Renal cortex interstitium (tissue), 15 donors: ENCODE measurements around the gene EFNB3. TPM values are rescaled to one million over a fixed set of nuclear protein-coding genes. Genes with fewer than 3 reads are reported as not detected.

Experiments used
- DNase-seq, 11 donors: peaks; one replicate each; pipeline ENCODE4 v3.0.0-alpha.2; 2013; ENCODE audit warnings: low read depth in 9 of 11, low spot score in 4 of 11; ENCODE audit errors: extremely low read depth in 1 of 11
- long read RNA-seq, 16 experiments: transcript quantifications; one replicate each; lab custom pipeline, GENCODE V29; 2026
- polyA plus RNA-seq, 3 donors: library from polyadenylated mRNA; unstranded; fragments of 120-200 nt; gene quantifications; one replicate each; pipeline ENCODE4 v1.2.1, GENCODE V29; 2013; ENCODE audit not compliant: insufficient read length in 3 of 3

The EFNB3 gene, protein sequence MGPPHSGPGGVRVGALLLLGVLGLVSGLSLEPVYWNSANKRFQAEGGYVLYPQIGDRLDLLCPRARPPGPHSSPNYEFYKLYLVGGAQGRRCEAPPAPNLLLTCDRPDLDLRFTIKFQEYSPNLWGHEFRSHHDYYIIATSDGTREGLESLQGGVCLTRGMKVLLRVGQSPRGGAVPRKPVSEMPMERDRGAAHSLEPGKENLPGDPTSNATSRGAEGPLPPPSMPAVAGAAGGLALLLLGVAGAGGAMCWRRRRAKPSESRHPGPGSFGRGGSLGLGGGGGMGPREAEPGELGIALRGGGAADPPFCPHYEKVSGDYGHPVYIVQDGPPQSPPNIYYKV
- polyA plus RNA-seq, result 10 to 100 TPM; 19.9 to 27.6 (median 21.5) TPM
- long read RNA-seq, donor 1, transcript EFNB3-201 (5 exons, 3,222 nt), result major isoform, 5 of 5 reads
- long read RNA-seq, donor 1, partial matches to known transcripts, result 0 of 5 reads
- long read RNA-seq, donor 1, other reads (novel, unspliced or antisense), result 0 of 5 reads
- long read RNA-seq, donor 2, partial matches to known transcripts, result 0 of 2 reads
- long read RNA-seq, donor 2, other reads (novel, unspliced or antisense), result 0 of 2 reads
- long read RNA-seq, donor 3, transcript EFNB3-201 (5 exons, 3,222 nt), result major isoform, 7 of 7 reads
- long read RNA-seq, donor 3, partial matches to known transcripts, result 0 of 7 reads
- long read RNA-seq, donor 3, other reads (novel, unspliced or antisense), result 0 of 7 reads
- long read RNA-seq, donor 4, partial matches to known transcripts, result 14 of 18 reads
- long read RNA-seq, donor 4, other reads (novel, unspliced or antisense), result 0 of 18 reads
- long read RNA-seq, donor 5, result 0 reads
- long read RNA-seq, donor 6, partial matches to known transcripts, result 0 of 4 reads
- long read RNA-seq, donor 6, other reads (novel, unspliced or antisense), result 0 of 4 reads
- long read RNA-seq, donor 7, partial matches to known transcripts, result 0 of 4 reads
- long read RNA-seq, donor 7, other reads (novel, unspliced or antisense), result 0 of 4 reads
- long read RNA-seq, donor 8, result 0 reads
- long read RNA-seq, donor 9, transcript EFNB3-201 (5 exons, 3,222 nt), result major isoform, 7 of 21 reads
- long read RNA-seq, donor 9, partial matches to known transcripts, result 14 of 21 reads
- long read RNA-seq, donor 9, other reads (novel, unspliced or antisense), result 0 of 21 reads
- long read RNA-seq, donor 10, partial matches to known transcripts, result 0 of 2 reads
- long read RNA-seq, donor 10, other reads (novel, unspliced or antisense), result 0 of 2 reads
- long read RNA-seq, donor 11, transcript EFNB3-201 (5 exons, 3,222 nt), result major isoform, 7 of 7 reads
- long read RNA-seq, donor 11, partial matches to known transcripts, result 0 of 7 reads
- long read RNA-seq, donor 11, other reads (novel, unspliced or antisense), result 0 of 7 reads
- long read RNA-seq, donor 12, partial matches to known transcripts, result 0 of 3 reads
- long read RNA-seq, donor 12, other reads (novel, unspliced or antisense), result 0 of 3 reads
- long read RNA-seq, donor 13, result 0 reads
- long read RNA-seq, donor 14, partial matches to known transcripts, result 8 of 9 reads
- long read RNA-seq, donor 14, other reads (novel, unspliced or antisense), result 0 of 9 reads
- long read RNA-seq, donor 15, partial matches to known transcripts, result 0 of 3 reads
- long read RNA-seq, donor 15, other reads (novel, unspliced or antisense), result 0 of 3 reads
- long read RNA-seq, donor 16, transcript EFNB3-201 (5 exons, 3,222 nt), result major isoform, 9 of 9 reads
- long read RNA-seq, donor 16, partial matches to known transcripts, result 0 of 9 reads
- long read RNA-seq, donor 16, other reads (novel, unspliced or antisense), result 0 of 9 reads

DNA sequence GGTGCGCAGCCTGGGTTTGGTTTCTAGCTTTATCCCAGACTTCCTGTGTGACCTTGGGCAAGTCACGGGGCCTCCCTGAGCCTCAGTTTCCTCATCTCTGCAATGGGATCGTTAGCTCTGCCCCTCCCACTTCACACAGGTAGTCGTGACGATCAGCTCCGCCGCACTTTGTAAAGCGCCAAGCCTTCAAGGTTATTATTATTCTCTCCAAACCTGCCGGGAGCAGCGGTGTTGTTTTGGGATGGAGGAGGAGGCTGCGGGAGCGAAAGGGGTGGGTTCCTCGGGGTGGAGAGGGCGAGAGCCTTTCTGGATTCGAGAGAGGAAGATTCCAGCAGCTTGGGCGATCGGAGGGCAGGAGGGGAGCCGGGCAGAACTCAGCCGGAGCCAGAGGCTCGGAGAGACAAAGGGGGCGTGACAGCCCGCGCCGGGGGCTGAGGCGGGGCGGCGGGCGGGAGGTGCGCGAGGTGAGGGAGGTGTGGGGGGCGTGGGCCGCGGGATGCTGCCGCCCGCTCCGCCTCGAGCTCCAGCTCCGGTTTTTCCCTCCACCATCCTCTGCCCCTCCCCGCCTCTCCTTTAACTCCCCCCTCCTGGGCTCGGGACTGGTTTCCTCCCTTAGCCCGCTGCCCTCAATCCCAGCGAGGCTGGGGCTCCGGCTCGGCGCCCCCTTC lies at the start of gene EFNB3:
Gene EFNB3, plus strand, starts transcription at position 602 of the 668 bp plus-strand sequence. CDS start 397 bp downstream, outside the sequence.
- peak in 1 of 11 donors; percentile 68 for DNase-seq

DNA sequence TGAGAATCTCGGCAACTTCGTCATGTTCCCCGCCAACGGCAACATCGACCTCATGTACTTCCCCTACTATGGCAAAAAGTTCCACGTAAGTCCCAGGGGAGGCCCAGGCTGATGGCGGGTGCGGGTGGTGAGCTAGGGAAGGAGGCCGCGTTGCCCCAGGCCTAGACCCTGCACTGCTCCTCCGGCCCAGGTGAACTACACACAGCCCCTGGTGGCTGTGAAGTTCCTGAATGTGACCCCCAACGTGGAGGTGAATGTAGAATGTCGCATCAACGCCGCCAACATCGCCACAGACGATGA lies 49.5 kb upstream of the EFNB3 start:
- no peak for DNase-seq

GRCh38 chr17:7656958-7657609 lies 47.9 kb upstream of the EFNB3 start:
- DNase-seq, result peak in 3 of 11 donors; percentile 55 to 63 (median 55)

- DNase-seq, result no peak
Observed at GRCh38 chr17:7667656-7668406, 37.2 kb upstream of the EFNB3 start.

DNA sequence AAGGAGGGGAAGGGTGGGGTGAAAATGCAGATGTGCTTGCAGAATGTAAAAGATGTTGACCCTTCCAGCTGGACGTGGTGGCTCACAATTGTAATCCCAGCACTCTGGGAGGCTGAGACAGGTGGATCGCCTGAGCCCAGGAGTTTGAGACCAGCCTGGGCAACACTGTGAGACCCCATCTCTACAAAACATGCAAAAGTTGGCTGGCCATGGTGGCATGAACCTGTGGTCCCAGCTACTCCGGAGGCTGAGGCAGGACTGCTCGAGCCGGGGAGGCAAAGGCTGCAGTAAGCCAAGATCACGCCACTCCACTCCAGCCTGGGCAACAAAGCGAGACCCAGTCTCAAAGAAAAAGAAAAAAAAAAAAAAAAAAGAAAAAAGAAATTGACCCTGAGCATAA lies 36.5 kb upstream of the EFNB3 start:
- no peak for DNase-seq

DNA sequence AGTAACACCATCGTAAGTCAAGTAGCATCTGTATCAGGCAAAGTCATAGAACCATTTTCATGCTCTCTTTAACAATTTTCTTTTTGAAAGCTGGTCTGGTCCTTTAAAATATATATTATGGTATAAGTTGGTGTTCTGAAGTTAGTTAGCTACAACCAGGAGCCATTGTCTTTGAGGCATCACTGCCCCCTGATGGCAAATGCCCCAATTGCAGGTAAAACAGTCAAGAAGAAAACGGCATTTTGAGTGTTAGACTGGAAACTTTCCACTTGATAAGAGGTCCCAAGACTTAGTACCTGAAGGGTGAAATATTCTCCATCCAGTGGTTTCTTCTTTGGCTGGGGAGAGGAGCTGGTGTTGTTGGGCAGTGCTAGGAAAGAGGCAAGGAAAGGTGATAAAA lies 31.8 kb upstream of the EFNB3 start:
- DNase-seq, result no peak

GRCh38 chr17:7674934-7675333 lies 30.1 kb upstream of the EFNB3 start:
- DNase-seq, result no peak

DNA sequence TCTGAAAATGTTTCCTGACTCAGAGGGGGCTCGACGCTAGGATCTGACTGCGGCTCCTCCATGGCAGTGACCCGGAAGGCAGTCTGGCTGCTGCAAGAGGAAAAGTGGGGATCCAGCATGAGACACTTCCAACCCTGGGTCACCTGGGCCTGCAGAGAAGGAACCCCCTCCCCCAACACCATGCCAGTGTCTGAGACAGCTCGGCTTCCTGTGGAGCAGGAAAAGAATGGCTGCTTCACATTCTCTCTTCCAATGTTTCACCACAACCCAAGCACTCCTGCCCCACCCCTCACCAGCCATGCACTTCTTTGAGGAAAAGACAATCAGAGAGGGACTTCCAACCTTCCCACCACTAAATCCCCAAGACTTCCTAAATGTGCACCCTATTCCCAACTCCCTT lies 28.5 kb upstream of the EFNB3 start:
- no peak for DNase-seq

DNA sequence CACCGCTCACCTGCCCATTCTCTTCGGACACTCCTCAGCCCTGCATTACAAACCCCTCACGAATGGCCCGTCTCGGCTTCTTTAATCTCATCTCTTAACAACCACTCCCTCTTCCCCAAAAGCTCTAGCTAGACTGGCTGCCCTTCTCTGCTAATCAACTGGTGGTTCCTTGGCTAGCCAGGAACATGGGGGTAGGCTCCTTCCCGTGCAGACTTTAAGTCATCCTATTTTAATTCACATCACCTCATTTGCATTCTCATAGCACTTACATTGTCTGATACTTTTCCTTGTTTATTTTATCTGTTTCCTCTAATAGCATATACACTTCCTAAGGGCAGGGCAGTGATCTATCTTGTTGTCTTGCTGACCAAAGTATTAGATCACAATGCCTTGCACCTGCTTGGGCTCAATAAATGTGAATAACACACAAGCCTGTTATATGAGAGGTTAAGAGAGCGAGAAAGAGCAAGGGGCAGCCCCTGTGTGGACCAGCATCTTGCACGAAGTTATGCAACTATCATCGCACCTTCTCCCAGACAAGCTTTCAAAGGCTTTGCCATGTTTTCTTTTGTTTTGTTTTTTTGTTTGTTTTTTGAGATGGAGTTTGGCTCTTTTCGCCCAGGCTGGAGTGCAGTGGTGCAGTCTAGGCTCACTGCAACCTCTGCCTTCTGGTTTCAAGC lies 27.5 kb upstream of the EFNB3 start:
- DNase-seq, result no peak

GRCh38 chr17:7684851-7685532 lies 20.0 kb upstream of the EFNB3 start:
- no peak for DNase-seq

DNA sequence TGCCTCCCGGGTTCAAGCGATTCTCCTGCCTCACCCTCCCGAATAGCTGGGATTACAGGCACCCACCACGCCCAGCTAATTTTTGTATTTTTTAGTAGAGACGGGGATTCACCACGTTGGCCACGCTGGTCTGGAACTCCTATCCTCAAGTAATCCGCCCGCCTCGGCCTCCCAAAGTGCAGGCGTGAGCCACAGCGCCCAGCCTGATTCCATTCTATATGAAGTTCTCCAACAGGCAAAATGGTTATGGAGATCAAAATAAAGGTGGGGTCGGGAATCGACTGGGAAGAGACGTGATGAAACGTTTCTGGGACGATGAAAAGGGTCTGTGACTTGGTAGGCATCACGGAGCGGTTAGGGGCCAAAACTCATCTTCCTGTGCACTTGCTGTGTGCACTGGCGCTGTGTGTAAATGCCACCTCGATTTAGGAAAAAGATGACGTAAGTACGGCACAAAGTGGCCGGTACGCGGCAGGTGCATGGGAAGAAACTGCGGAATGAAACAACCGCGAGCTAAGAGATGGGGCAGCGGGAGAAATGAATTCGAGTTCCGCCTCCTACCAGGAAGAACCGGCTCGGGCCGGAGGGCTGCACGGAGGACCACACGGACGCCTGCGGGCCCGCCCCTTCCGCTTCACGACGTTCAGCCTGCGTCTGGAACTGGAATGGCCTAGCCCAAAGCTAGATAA lies 19.3 kb upstream of the EFNB3 start:
- DNase-seq, result peak; percentile 91 to 97 (median 91)

DNA sequence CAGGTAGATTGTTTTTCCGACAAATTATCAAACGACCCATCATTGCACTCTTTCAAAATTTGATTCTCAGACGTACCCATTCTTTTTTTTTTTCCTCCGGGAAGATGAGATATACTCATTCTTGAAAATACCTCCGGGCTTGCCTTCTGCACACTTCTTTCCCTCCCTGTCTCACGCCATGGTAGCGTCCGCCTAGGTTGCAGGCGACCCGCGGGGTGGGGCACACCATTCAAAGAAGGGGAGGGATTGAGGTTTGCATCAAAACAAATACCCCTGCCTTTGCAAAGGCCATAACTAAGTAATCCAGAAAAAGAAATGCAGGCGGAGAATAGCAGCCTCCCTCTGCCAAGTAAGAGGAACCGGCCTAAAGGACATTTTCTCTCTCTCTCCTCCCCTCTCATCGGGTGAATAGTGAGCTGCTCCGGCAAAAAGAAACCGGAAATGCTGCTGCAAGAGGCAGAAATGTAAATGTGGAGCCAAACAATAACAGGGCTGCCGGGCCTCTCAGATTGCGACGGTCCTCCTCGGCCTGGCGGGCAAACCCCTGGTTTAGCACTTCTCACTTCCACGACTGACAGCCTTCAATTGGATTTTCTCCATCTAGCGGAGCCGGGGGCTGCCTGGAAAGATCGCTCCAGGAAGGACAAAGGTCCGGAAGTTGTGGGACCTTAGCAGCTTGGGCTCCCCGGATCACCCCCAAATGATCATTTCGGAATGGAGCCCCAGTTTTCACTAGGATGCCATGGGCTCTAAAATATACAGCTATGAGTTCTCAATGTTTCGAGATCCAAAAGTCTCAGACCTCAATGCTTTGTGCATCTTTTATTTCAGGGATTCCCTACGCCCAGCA lies 18.6 kb upstream of the EFNB3 start:
- peak in 10 of 11 donors; percentile 61 to 96 (median 82) for DNase-seq

- DNase-seq, result peak; percentile 76 to 94 (median 86)
Observed at GRCh38 chr17:7687072-7687907, 17.7 kb upstream of the EFNB3 start, which contains the start of gene TP53. Gene TP53 (minus strand): TSS chr17:7687490. CDS start chr17:7676594, 10,896 bp downstream.
